Measurements from ENCODE around the gene SLC25A25. TPM values are rescaled to one million over a fixed set of nuclear protein-coding genes. Genes with fewer than 3 reads are reported as not detected.

Gene SLC25A25
- total RNA-seq, 1 experiment from 2014 or later: 18.5 TPM

DNA sequence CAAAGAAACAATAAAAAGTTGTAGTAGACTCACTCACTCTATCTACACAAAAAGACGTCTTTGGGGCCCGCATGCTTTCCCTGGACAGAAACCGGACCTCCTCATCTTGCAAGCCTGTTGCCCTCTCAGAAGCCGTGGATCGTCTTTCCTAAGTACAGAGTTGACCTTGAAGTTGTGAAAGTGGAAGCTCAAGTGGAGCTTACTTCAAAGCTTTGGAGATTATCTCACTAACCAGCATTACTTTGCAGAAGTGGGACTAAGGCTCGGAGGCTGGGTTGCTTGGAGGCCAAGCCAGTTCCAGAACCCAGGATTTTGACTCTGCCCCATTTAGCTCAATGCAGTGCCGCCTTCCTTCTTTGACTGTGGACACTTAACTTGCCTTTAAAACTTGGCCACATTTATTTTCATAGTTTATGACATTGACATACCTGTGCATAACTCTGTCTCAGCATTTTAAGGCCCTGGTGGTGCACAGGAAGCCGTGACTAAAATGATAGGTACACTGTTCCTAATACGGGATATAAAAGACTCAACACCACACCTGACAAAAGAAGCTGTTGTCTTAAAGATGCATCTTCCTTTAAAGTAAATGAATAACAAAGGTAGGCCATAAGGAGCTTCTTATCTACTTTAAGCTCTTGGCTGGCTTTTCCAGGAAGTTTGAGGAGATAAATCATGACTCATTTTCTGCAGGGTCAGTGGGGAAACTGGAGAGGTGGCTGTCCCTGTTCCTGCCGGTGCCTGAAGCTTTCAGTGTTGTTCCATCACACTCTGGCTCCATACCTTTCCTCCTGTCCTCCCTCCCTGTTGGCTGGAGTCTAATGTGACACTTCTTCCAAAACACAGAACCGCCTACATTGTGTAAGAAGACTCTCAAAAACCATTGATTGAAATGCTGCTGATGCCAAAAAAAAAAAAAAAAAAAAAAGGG is 10.7 kb downstream of the SLC25A25 start:
- intact Hi-C loops (cut with micrococcal nuclease; ENCODE audit: unreplicated experiment): loop anchor here (1.0 kb wide), 1 partner anchor 11 kb away; the partner anchor contains the start of gene NAIF1
- peak; percentile 66 to 78 for DNase-seq
- ChIA-PET CTCF (interaction anchor here (0.6 to 1.5 kb wide), 8 partner anchors 12 to 1186 kb away, joined by 3 to 15 read pairs (median 5); partner anchors contain the start of gene NAIF1), POLR2A (interaction anchor here (0.5 to 1.5 kb wide), 5 partner anchors 10 to 98 kb away, joined by 4 to 11 read pairs (median 5); partner anchors contain the start of genes EEIG1, NAIF1 and SLC25A25)
- Mint-ChIP-seq H3K9me3 (ENCODE audit: unreplicated experiment) (no peaks in the 10 kb centered on the region), H3K27me3 (ENCODE audit: insufficient read depth, unreplicated experiment) (no peaks in the 10 kb centered on the region), H3K4me1 (ENCODE audit: low read depth, unreplicated experiment) (peaks cover 34% of the 10 kb centered on the region), H3K36me3 (ENCODE audit: insufficient read depth, unreplicated experiment) (peaks cover 12% of the 10 kb centered on the region), H3K4me3 (ENCODE audit: unreplicated experiment) (peak overlapping the region; percentile 56), H3K27ac (ENCODE audit: unreplicated experiment) (peak overlapping the region; percentile 86)
- no peaks in the 10 kb centered on the region for H3K36me3 ChIP-seq (ENCODE audit: control insufficient read depth, insufficient read depth, low read length)
- H3K27me3 ChIP-seq (replicated peaks; ENCODE audit: control insufficient read depth, insufficient read depth, low read length): no peaks in the 10 kb centered on the region
- no peaks in the 10 kb centered on the region for H3K9me3 ChIP-seq
- H3K4me1 ChIP-seq: peaks cover 35% of the 10 kb centered on the region
- H3K4me3 ChIP-seq (ENCODE audit: low read depth, low read length): no peak overlapping the region
- TF ChIP-seq, protein P1, sequence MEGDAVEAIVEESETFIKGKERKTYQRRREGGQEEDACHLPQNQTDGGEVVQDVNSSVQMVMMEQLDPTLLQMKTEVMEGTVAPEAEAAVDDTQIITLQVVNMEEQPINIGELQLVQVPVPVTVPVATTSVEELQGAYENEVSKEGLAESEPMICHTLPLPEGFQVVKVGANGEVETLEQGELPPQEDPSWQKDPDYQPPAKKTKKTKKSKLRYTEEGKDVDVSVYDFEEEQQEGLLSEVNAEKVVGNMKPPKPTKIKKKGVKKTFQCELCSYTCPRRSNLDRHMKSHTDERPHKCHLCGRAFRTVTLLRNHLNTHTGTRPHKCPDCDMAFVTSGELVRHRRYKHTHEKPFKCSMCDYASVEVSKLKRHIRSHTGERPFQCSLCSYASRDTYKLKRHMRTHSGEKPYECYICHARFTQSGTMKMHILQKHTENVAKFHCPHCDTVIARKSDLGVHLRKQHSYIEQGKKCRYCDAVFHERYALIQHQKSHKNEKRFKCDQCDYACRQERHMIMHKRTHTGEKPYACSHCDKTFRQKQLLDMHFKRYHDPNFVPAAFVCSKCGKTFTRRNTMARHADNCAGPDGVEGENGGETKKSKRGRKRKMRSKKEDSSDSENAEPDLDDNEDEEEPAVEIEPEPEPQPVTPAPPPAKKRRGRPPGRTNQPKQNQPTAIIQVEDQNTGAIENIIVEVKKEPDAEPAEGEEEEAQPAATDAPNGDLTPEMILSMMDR (IDR thresholded peaks at IDR 0.05; ENCODE audit: insufficient read depth in 1 of 2, low read depth in 1 of 2, low read length in 1 of 2, severe bottlenecking in 1 of 2, unreplicated experiment in 1 of 2): no peak
- BruUV-seq (replicated peaks): no TSS peak

DNA sequence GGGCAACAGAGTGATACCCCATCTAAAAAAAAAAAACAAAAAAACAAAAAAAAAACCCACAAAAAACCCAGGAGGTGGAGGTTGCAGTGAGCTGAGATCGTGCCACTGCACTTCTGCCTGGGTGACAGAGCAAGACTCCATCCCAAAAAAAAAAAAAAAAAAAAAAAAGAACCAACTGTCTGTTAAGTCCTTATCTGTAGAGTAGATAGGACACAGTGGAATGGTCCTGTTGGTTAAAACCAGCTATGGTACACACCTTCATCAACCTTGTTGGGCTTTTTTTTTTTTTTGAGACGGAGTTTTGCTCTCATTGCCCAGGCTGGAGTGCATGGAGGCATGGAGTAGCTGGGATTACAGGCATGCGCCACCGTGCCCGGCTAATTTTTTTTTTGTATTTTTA is 12.2 kb downstream of the SLC25A25 start:
- H3K9me3 Mint-ChIP-seq (ENCODE audit: unreplicated experiment): no peaks in the 10 kb centered on the region

DNA sequence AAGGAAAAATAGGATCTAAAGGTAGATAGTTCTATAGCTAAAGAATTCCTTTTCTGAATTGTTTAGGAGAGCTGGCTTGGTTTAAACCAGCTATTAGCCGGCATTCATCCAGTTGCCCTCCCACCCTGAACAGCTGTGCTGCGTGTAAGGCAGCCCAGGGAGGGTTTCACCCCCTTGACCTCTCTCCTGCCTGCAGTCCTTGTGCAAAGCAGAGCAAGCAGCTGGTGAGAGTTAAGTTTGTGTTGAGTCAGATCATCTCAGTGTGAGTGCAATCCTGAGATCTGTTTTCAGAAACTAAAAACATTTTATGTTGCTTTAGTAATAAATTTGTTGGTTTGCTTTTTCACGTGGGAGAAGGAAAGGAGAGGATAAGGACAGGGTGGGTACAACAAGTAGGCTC is 13.0 kb downstream of the SLC25A25 start:
- intact Hi-C loops (cut with micrococcal nuclease; ENCODE audit: unreplicated experiment): no loop called here
- Mint-ChIP-seq H3K4me3 (ENCODE audit: unreplicated experiment) (no peak overlapping the region), H3K4me1 (ENCODE audit: low read depth, unreplicated experiment) (peaks cover 34% of the 10 kb centered on the region), H3K27me3 (ENCODE audit: insufficient read depth, unreplicated experiment) (no peaks in the 10 kb centered on the region), H3K9me3 (ENCODE audit: unreplicated experiment) (no peaks in the 10 kb centered on the region), H3K36me3 (ENCODE audit: insufficient read depth, unreplicated experiment) (peaks cover 12% of the 10 kb centered on the region), H3K27ac (ENCODE audit: unreplicated experiment) (peak overlapping the region; percentile 27)
- no peaks in the 10 kb centered on the region for H3K9me3 ChIP-seq
- ChIA-PET CTCF (interaction anchor here (1.5 kb wide), 1 partner anchor 37 kb away, joined by 3 read pairs; no protein-coding TSS in a partner anchor), POLR2A (no interaction called here)
- no peak for DNase-seq
- H3K27me3 ChIP-seq (replicated peaks; ENCODE audit: control insufficient read depth, insufficient read depth, low read length): no peaks in the 10 kb centered on the region
- peaks cover 35% of the 10 kb centered on the region for H3K4me1 ChIP-seq
- no TSS peak for BruUV-seq (replicated peaks)
- H3K36me3 ChIP-seq (ENCODE audit: control insufficient read depth, insufficient read depth, low read length): no peaks in the 10 kb centered on the region
- TF ChIP-seq, protein P1 (IDR thresholded peaks at IDR 0.05; ENCODE audit: insufficient read depth in 1 of 2, low read depth in 1 of 2, low read length in 1 of 2, severe bottlenecking in 1 of 2, unreplicated experiment in 1 of 2): no peak
- H3K4me3 ChIP-seq (ENCODE audit: low read depth, low read length): no peak overlapping the region

More for the DNA sequence above, 12.2 kb downstream of the SLC25A25 start:
- Histone ChIP-seq H3K4me3 (ENCODE audit: low read depth, low read length) (no peak overlapping the region), H3K9me3 (no peaks in the 10 kb centered on the region), H3K27me3 (replicated peaks; ENCODE audit: control insufficient read depth, insufficient read depth, low read length) (no peaks in the 10 kb centered on the region), H3K4me1 (peaks cover 35% of the 10 kb centered on the region), H3K36me3 (ENCODE audit: control insufficient read depth, insufficient read depth, low read length) (no peaks in the 10 kb centered on the region)
- Mint-ChIP-seq H3K27me3 (ENCODE audit: insufficient read depth, unreplicated experiment) (no peaks in the 10 kb centered on the region), H3K4me3 (ENCODE audit: unreplicated experiment) (no peak overlapping the region), H3K36me3 (ENCODE audit: insufficient read depth, unreplicated experiment) (peaks cover 12% of the 10 kb centered on the region), H3K4me1 (ENCODE audit: low read depth, unreplicated experiment) (peaks cover 34% of the 10 kb centered on the region), H3K27ac (ENCODE audit: unreplicated experiment) (no peak overlapping the region)
- DNase-seq: no peak
- TF ChIP-seq, protein P1 (IDR thresholded peaks at IDR 0.05; ENCODE audit: insufficient read depth in 1 of 2, low read depth in 1 of 2, low read length in 1 of 2, severe bottlenecking in 1 of 2, unreplicated experiment in 1 of 2): no peak
- intact Hi-C loops (cut with micrococcal nuclease; ENCODE audit: unreplicated experiment): no loop called here
- POLR2A ChIA-PET: no interaction called here
- CTCF ChIA-PET: interaction anchor here (1.5 kb wide), 1 partner anchor 37 kb away, joined by 3 read pairs; no protein-coding TSS in a partner anchor
- BruUV-seq (replicated peaks): no TSS peak

Measured in Caco-2 (cell line).